Endothelial cell of hepatic sinusoid (primary cell): ENCODE data around the gene SPAG17.
"Not testable (repeated sequence)": the region's sequence is repeated elsewhere in the genome, so short reads cannot be mapped to it uniquely, and the experiment has no call there.

Source experiments
- in situ Hi-C: cut with HindIII; loops from 2 replicates; pipeline ENCODE4 v1.10.0; 2017; ENCODE audit warnings: low sequenced_read_pairs

The SPAG17 gene

GRCh38 chr1:118007391-118007790 is 177.6 kb downstream of the SPAG17 start:
- in situ Hi-C loops = no loop called here

DNA sequence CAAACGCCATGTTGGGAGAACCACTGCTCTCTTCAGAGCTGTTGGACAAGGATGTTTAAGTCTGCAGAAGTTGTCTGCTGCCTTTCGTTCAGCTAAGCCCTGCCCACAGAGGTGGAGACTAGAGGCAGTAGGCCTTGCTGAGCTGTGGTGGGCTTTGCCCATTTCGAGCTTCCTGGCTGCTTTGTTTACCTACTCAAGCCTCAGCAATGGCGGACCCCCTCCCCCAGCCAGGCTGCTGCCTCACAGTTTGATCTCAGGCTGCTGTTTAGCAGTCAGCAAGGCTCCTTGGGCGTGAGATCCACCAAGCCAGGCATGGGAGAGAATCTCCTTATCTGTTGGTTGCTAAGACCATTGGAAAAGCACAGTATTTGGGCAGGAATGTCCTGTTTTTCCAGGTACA is 180.7 kb downstream of the SPAG17 start:
- in situ Hi-C loops = no loop called here

DNA sequence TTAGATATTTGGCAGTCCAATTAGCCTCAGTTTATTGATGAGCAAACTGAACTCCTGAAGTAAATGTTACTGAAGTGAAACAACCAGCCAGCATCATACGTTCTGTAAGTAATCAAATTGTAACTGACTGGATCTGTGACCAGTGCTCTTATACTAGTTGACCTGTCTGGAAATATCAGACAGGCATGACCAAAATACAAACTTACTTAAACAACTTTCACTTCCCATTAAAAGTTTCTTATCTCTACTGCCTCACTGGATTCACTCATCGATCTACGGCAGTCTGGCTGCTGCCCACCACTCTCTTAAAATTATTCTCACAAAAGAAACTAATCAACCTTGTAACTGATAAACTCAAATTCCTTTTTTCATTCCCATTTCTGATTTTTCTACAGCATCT is 199.1 kb downstream of the SPAG17 start:
- in situ Hi-C loops = no loop called here

DNA sequence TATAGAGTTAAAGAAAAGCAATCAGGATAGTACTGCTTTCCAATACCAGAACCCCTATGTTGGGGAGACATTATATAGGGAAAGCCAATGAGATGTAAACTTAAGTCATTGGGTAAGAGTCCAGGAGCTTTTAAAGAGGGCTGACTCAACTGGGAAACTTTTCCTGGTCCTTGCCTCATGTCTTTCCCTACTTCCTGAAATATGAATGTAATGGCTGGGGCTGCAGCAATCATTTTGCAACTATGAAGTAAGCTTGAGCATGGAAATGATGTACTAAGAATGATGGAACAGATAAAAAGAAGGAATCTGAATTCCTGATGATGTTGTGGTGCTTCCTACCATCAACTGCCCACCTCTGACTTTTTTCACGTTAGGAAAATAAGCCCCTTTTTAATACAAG is 199.8 kb downstream of the SPAG17 start:
- in situ Hi-C loops = no loop called here

DNA sequence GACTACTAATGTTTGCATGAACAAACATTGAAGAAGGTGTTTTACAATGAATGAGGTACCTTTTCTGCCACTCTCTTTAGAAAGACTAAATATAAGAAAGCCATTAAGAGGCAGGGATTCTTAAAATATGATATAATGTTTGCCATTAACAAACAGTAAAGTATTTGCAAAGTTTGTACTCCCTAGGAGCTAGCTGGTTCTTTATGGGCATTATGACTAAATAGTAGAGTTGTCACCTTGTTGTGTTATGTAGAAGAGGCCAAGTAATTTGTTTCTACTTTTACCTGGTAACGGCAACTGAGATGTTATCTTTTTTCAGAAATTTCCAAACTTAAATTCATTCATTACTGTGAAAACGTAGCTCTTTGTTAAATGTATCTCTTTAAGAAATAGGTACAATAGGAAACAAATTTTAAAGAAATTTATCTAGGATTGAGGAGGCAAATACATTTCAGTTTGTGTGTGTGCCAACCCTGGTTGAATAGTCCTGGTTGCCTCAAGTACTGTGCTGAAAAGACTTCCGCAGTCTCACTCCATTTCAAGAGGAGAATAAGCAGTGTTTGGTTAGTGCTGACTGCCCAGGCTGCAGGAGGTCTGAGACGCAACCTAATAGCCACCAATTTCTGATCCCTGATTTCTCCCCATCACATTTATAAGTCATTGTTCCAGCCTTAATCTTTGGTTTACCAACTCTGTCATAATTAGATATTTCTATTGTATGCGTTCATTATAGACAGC is 203.4 kb downstream of the SPAG17 start:
- in situ Hi-C loops = no loop called here

DNA sequence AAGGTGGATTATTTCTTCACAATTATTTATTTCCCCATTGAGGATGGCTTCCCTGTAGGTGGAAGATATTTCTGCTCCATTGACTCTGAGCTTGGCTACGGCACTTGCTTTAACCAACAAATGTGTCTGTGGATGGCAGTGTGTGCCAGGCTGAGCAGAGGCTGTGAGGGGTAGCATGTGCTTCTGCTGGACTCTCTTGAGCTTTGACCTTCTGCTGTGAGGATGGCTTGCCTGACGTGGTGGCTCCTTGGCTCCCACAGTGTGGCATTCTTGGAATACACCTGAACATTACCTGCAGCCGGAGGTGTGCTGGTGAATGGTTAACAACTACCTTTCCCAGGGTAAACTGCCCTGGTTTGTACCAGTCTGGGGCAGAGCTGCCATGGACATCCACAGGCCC is 208.6 kb downstream of the SPAG17 start:
- in situ Hi-C loops = no loop called here

DNA sequence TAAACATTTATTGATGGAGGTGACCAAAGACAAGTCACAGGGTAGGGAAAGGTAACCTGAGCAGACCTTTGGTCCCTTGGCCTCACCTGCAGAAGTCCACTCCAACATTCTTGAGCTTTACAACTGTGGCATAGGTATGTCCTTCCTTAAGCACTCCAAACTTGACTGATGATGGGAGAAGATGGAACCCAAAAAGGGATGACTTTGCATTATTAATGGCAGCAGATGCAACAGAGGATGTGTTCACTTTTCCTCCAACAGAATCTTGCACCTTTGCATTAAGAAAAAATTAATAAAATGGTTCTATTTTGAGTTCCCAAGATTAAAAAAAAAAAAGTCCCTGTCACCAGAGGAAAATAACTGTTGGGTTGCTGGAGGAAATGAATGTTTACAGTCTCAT is 213.3 kb downstream of the SPAG17 start:
- in situ Hi-C loops = no loop called here

DNA sequence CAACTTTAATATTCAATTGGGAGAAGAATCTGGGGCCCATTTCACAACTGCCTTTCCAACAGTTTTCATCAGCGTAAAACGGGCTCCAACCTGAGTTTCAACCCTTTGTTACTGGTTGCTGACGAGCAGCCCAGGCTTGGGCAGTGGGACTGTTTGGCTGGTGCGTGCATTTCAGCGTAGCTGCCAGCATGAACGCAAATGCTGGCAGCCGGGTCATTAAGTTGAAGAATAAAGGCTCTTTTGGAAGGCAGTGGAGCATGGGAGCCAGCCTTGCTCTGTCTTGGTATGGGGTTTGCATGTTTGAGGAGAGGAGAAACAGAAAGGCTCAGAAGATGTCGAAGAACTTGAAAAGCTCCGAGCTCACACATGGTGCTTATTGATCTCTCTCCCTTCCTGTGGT is 214.8 kb downstream of the SPAG17 start:
- in situ Hi-C loops = no loop called here

DNA sequence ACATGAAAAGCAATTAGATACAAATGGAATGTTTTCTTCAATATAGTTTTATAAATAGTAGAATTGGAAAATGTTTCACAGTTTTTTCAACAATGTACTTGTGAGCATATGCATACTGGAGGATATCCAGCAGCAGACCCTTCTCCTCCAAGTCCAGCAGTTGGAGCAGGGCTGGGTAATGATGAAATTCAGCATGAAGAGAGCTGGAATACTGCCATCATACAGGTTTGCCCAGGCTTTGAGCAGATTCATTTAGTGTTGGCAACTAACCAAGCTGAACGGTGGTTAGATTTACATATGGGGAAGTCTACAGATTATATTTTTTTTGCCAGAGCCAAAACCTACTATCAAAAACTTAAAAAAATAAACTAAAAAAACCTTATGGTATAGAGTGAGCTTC is 217.1 kb downstream of the SPAG17 start:
- in situ Hi-C loops = no loop called here

DNA sequence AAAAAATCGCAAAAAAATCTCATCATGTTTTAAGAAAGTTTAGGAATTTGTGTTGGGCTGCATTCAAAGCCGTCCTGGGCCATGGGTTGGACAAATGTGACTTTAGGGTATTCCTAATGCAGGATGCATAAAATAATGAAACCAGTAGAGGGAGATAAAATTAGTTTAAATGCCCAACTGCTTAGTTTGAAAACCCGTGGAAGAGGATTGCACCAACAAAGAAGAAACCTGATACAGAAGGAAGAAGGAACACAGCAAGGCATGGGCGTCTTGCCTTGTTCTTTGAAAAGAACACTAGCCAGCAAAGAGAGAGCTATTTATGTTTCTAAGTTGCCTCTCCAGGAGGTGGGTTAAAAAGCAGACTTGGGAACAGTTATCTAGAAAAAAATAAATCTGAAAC is 217.6 kb downstream of the SPAG17 start:
- in situ Hi-C loops = no loop called here

- in situ Hi-C loops = no loop called here
Measured at GRCh38 chr1:117964290-117965038, 220.6 kb downstream of the SPAG17 start.

GRCh38 chr1:117959364-117959763 is 225.7 kb downstream of the SPAG17 start:
- in situ Hi-C loops = no loop called here

GRCh38 chr1:117952386-117952785 is 232.6 kb downstream of the SPAG17 start:
- in situ Hi-C loops = no loop called here

DNA sequence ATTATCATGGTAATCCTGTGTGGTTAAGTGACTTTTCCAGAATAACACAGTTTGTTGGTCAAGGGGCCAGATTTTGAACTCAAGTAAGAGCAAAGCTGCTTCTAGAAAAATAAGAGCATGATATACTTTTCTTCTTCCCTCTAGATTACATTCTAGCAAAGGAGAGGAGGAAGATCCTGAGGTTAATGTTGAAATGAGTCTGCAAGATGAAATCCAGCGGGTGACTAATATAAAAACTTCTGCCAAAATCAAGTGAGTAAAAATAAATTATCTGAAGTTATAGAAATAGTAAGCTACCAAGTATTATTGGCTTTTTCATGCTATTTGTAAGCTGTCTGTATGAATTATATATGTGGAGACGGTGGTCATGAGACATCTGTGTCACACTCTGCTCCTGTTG is 242.7 kb downstream of the SPAG17 start:
- in situ Hi-C loops = no loop called here

- in situ Hi-C loops = no loop called here
Measured at GRCh38 chr1:117933769-117934168, 251.3 kb downstream of the SPAG17 start.

DNA sequence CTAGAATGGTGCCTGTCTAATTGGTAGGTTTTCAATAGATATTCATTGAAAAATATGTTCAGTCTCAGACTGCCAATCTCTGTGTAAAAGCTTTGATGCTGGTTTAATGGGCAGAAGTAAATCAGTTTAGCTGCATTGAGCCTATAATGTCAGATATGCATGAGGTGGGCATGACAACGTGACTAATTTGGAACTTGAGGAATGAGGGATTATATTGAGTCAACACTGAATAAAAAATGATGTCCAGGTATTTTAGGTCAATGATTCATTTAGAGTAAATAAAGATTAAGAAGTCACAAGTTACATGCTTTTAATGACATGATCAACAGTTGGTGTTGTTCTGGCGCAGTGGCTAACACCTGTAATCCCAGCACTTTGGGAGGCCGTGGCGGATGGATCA is 252.5 kb downstream of the SPAG17 start:
- in situ Hi-C loops = no loop called here

- in situ Hi-C loops = no loop called here
Measured at GRCh38 chr1:117930484-117930883, 254.5 kb downstream of the SPAG17 start.

DNA sequence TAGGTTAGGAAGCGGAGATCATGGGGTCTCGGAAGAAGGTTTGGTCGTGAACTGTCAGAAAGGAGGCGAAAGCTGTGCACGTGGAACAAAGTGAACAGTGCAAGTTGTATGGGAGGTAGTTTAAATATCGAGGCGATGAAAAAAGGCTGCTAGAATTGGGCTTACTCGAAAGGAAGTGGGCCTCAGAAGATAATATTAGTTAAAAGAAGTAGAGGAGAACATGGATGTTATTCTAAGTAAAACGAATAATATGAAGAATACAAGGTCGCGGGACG is 254.9 kb downstream of the SPAG17 start:
- in situ Hi-C loops = no loop called here

- in situ Hi-C loops = no loop called here
Measured at GRCh38 chr1:117929343-117930172, 255.5 kb downstream of the SPAG17 start, which contains the start of the genes GDAP2 and WDR3. GDAP2 (minus strand) TSS chr1:117929621; CDS start chr1:117920357, 9,264 bp downstream. WDR3 (plus strand) TSS chr1:117929739; CDS start chr1:117933320, 3,581 bp downstream.

DNA sequence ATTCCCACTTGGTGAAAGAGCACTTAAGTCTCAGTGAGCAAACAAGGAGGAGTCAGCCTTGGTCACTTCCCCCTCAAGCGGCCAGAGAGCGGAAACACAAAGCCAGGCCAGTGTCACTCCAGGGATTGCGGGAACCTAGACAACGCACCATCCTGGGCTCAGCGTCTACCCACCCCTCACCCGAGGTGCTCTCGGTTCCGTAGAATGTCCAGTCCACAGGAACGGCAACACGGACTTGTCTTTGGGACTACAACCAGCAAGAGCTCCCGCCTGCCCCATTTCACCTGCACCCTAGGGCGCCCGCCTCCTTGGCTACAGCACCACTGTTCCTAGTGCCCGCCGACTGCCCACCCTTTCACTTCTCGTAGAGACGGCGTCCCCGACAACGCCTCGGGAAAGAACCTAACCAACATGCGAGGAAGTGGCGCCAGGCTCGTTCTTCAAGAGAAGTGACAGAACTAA is 256.1 kb downstream of the SPAG17 start:
- in situ Hi-C loops = no loop called here

- in situ Hi-C loops = no loop called here
Measured at GRCh38 chr1:117925981-117926380, 259.0 kb downstream of the SPAG17 start.

DNA sequence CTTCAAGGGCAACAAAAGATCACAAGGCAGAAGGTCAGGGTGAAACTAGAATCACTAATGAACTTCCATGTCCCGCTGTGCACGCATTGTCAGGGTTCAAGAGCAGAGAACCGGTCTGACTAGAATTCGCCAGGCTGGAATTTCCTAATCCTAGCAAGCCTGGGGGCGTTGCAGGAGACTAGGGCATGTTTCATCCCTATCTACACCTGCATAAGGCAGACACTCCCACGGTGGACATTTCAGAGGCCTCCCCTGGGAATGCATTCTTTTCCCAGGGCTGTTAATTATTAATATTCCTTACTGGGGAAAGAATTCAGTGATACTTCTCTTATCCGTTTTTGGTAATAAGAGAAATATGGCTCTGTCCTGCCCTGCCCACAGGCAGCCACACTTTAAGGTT is 262.3 kb downstream of the SPAG17 start:
- in situ Hi-C loops = not testable (repeated sequence)
